Mesenchymal stem cell (in vitro differentiated cells and primary cell): ENCODE measurements around the gene MYCL.

Experiments
- DNase-seq: peaks from one replicate; pipeline ENCODE4 v3.0.0-alpha.2; 2013
- H2AFZ ChIP-seq: one replicate; pipeline ENCODE4 v1.6.1; 2013; ENCODE audit warnings: low read depth, mild to moderate bottlenecking, control low read depth, inconsistent platforms, low read length, moderate library complexity
- H2AK5ac ChIP-seq: 2 replicates; pipeline ENCODE4 v1.6.1; 2013; ENCODE audit warnings: low read length, moderate library complexity, mild to moderate bottlenecking, inconsistent platforms; ENCODE audit not compliant: severe bottlenecking
- H2BK120ac ChIP-seq: one replicate; pipeline ENCODE4 v1.6.1; 2013; ENCODE audit warnings: low read depth, mild to moderate bottlenecking, inconsistent platforms, low read length, moderate library complexity
- H2BK12ac ChIP-seq, 2 experiments: one replicate each; pipeline ENCODE4 v1.6.1; 2013; ENCODE audit warnings: inconsistent platforms in 2 of 2, low read length in 2 of 2, mild to moderate bottlenecking in 2 of 2, moderate library complexity in 2 of 2, control low read depth in 1 of 2
- H2BK15ac ChIP-seq: one replicate; pipeline ENCODE4 v1.6.1; 2013; ENCODE audit warnings: mild to moderate bottlenecking, low read depth, inconsistent platforms; ENCODE audit not compliant: poor library complexity, severe bottlenecking
- H2BK5ac ChIP-seq: 2 replicates; pipeline ENCODE4 v1.6.1; 2013; ENCODE audit warnings: low read depth, mild to moderate bottlenecking, low read length, control low read depth, inconsistent platforms; ENCODE audit not compliant: poor library complexity, severe bottlenecking
- H3K14ac ChIP-seq, 2 experiments: one replicate each; pipeline ENCODE4 v1.6.1; 2013; ENCODE audit warnings: inconsistent platforms in 2 of 2, low read length in 2 of 2, control low read depth in 1 of 2, mild to moderate bottlenecking in 1 of 2, moderate library complexity in 1 of 2
- H3K18ac ChIP-seq, 2 experiments: one replicate each; pipeline ENCODE4 v1.6.1; 2013; ENCODE audit warnings: inconsistent platforms in 2 of 2, low read length in 2 of 2, control low read depth in 1 of 2, low read depth in 1 of 2, mild to moderate bottlenecking in 1 of 2
- H3K23ac ChIP-seq, 2 experiments: one replicate each; pipeline ENCODE4 v1.6.1; 2013; ENCODE audit warnings: inconsistent platforms in 2 of 2, low read length in 2 of 2, mild to moderate bottlenecking in 2 of 2, moderate library complexity in 2 of 2, control low read depth in 1 of 2
- H3K27ac ChIP-seq: 2 replicates; pipeline ENCODE4 v1.5.1; 2013; ENCODE audit warnings: mild to moderate bottlenecking, moderate library complexity, low read length, control low read depth, inconsistent platforms; ENCODE audit not compliant: poor library complexity, severe bottlenecking
- H3K27me3 ChIP-seq, 2 experiments: 2 replicates each; pipeline versions ENCODE4 v1.6.1 to v1.7.0; 2013; ENCODE audit warnings: low read length in 2 of 2, mild to moderate bottlenecking in 2 of 2, moderate library complexity in 2 of 2, control low read depth in 1 of 2, inconsistent platforms in 1 of 2; ENCODE audit not compliant: control insufficient read depth in 1 of 2, insufficient read depth in 1 of 2
- H3K36me3 ChIP-seq, 2 experiments: 2 replicates each; pipeline versions ENCODE4 v1.6.1 to v1.7.0; 2013; ENCODE audit warnings: low read length in 2 of 2, control low read depth in 1 of 2, inconsistent platforms in 1 of 2, low read depth in 1 of 2, mild to moderate bottlenecking in 1 of 2; ENCODE audit not compliant: insufficient read depth in 2 of 2, control insufficient read depth in 1 of 2
- H3K4ac ChIP-seq, 2 experiments: one replicate each; pipeline ENCODE4 v1.6.1; 2013; ENCODE audit warnings: inconsistent platforms in 2 of 2, low read length in 2 of 2, mild to moderate bottlenecking in 2 of 2, moderate library complexity in 2 of 2, control low read depth in 1 of 2, low read depth in 1 of 2
- H3K4me1 ChIP-seq: 2 replicates; pipeline ENCODE4 v1.6.1; 2013; ENCODE audit warnings: low read depth, low read length, control low read depth; ENCODE audit not compliant: control insufficient read depth, insufficient read depth
- H3K4me2 ChIP-seq: 2 replicates; pipeline ENCODE4 v1.6.1; 2013; ENCODE audit warnings: low read length, mild to moderate bottlenecking, inconsistent platforms; ENCODE audit not compliant: poor library complexity, severe bottlenecking
- H3K4me3 ChIP-seq, 2 experiments: 2 replicates each; pipeline versions ENCODE4 v1.5.1 to v1.7.0; 2013; ENCODE audit warnings: low read length in 2 of 2, mild to moderate bottlenecking in 2 of 2, control low read depth in 1 of 2, low read depth in 1 of 2; ENCODE audit not compliant: insufficient read depth in 1 of 2
- H3K79me1 ChIP-seq: replicated peaks from 2 replicates; pipeline ENCODE4 v1.6.1; 2013; ENCODE audit warnings: mild to moderate bottlenecking, control low read depth, low read length, inconsistent platforms; ENCODE audit not compliant: poor library complexity, severe bottlenecking
- H3K9ac ChIP-seq: 2 replicates; pipeline ENCODE4 v1.7.0; 2013; ENCODE audit warnings: mild to moderate bottlenecking, low read length, moderate library complexity
- H3K9me3 ChIP-seq: 2 replicates; pipeline ENCODE4 v1.7.0; 2013; ENCODE audit warnings: mild to moderate bottlenecking, low read length; ENCODE audit not compliant: control insufficient read depth
- H4K8ac ChIP-seq: one replicate; pipeline ENCODE4 v1.6.1; 2013; ENCODE audit warnings: inconsistent platforms, mild to moderate bottlenecking, low read length, moderate library complexity
- H4K91ac ChIP-seq: one replicate; pipeline ENCODE4 v1.6.1; 2013; ENCODE audit warnings: mild to moderate bottlenecking, low read length, inconsistent platforms
- WGBS: methylation state at CpG from one replicate; pipeline ENCODE4 v1.1.7; 2013; ENCODE audit warnings: mixed read lengths; 5-methylcytosine and 5-hydroxymethylcytosine counted together

Gene MYCL

DNA sequence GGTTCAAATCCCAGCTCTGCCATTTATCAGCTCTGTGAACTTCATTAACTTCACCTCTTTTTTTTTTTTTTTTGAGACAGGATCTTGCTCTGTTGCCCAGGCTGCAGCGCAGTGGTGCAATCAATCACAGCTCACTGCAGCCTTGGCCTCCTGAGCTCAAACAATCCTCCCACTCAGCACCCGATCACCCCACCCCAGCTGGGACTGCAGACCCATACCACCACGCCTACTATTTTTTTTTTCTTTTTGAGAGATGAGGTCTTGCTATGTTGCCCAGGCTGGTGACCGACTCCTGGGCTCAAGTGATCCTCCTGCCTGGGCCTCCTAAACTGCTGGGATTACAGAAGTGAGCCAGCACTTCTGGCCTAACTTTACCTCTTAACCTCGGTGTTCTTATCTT lies 16.2 kb downstream of the MYCL start:
- Histone ChIP-seq H3K79me1 (peaks cover 2% of the 10 kb centered on the region), H3K4me3 (no peak overlapping the region), H3K14ac (no peak overlapping the region), H2AFZ (no peak overlapping the region), H3K23ac (no peak overlapping the region), H3K4me2 (no peak overlapping the region), H2BK5ac (no peak overlapping the region), H4K91ac (no peak overlapping the region), H3K9me3 (no peaks in the 10 kb centered on the region), H3K27ac (no peak overlapping the region), H3K9ac (no peak overlapping the region), H2AK5ac (no peak overlapping the region), H3K4me1 (peaks cover 3% of the 10 kb centered on the region), H2BK15ac (no peak overlapping the region), H3K4ac (no peak overlapping the region), H3K36me3 (peaks cover 0 to 2% of the 10 kb centered on the region in 2 experiments), H2BK120ac (no peak overlapping the region), H3K18ac (no peak overlapping the region), H3K27me3 (peaks cover 0 to 4% of the 10 kb centered on the region in 2 experiments), H2BK12ac (no peak overlapping the region), H4K8ac (no peak overlapping the region)
- DNase-seq: no peak
- 93% methylated on average over 4 of the region's 5 CpGs for WGBS

DNA sequence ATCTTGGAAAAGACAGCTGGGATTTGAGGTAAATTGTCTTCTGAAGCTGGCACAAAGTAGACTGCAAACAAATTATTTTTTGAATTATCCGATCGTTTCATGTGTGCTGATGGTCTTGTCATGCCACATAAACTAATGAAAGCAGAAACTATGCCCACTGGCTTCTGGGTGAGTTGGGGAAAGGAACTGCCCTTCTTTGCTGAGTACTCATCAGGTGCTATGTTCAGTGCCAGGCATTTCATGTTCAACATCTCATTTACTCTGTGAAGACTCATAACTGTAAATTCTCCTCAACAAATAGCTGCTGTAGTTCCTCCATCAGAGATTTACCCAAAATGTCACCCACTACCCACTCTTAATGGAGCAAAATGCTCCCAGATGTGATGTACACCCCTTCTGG lies 19.6 kb downstream of the MYCL start:
- Histone ChIP-seq H3K18ac (no peak overlapping the region), H4K8ac (no peak overlapping the region)
- WGBS: 98% methylated on average over 2 of the region's 2 CpGs

DNA sequence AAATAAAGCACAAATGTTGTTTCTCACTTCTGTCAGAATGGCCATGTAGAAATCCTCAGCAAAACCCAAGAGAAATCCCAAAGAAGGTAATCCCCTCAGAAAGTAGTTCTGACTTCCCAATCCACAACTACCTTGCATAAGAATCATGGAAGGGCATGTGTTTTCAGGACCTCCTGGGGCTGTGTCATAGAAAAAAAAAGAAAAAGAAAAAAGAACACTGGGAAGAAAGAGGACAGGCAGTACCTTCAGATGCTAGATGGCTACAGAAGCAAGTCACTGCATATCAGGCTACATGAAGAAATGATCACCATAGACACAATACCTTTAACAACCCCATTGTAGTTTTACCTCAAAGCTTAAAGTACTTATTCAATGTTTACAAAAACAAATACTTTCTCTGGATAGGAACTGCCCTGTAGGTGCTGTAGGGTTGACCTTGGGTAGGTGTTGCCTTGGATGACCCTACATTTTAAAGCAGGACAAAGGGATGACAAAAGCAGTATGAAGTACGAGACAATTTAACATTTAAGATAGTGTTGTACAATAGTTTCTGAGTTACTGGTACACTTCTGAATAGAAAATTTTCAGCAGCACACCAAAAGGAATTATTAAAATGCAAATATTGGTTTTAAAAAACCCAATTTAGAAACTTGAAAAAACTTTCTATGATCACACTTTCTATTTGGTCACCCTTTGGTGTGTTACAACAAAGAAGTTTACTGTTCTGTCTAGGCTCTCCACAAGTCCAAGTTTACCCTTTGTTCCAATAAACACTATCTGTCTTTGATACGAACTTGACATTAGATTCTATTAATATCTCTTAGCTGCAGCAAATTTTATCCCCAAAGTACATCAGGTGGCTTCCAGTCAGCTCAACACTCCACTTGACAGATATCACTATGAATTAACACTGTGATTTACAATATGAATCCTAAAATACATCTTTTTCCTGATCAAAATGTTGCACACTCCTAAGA lies 23.4 kb downstream of the MYCL start:
- H2AFZ ChIP-seq: no peak overlapping the region
- H2BK5ac ChIP-seq: no peak overlapping the region
- no peak overlapping the region for H3K23ac ChIP-seq
- H2BK12ac ChIP-seq: no peak overlapping the region
- no peak overlapping the region for H3K9ac ChIP-seq
- no peak overlapping the region for H2BK120ac ChIP-seq
- no peak overlapping the region for H3K4ac ChIP-seq
- peaks cover 15% of the 10 kb centered on the region for H3K79me1 ChIP-seq
- peaks cover 2 to 5% of the 10 kb centered on the region in 2 experiments for H3K36me3 ChIP-seq
- no peaks in the 10 kb centered on the region for H3K9me3 ChIP-seq
- no peak overlapping the region for H3K4me3 ChIP-seq
- no peak for DNase-seq
- H4K91ac ChIP-seq: no peak overlapping the region
- no peak overlapping the region for H3K14ac ChIP-seq
- no peaks in the 10 kb centered on the region for H3K27me3 ChIP-seq
- no peak overlapping the region for H2AK5ac ChIP-seq
- H3K4me1 ChIP-seq: peaks cover 2% of the 10 kb centered on the region
- H3K4me2 ChIP-seq: no peak overlapping the region
- 96% methylated on average over 1 of the region's 2 CpGs for WGBS
- H4K8ac ChIP-seq: no peak overlapping the region
- H3K27ac ChIP-seq: no peak overlapping the region
- H2BK15ac ChIP-seq: no peak overlapping the region
- H3K18ac ChIP-seq: no peak overlapping the region

More for the DNA sequence above, 19.6 kb downstream of the MYCL start:
- H3K79me1 ChIP-seq: peaks cover 5% of the 10 kb centered on the region
- peak overlapping the region; percentile 89 for H3K9ac ChIP-seq
- peak overlapping the region; percentile 79 for H3K4me2 ChIP-seq
- no peaks in the 10 kb centered on the region for H3K9me3 ChIP-seq
- H2BK12ac ChIP-seq: peak overlapping the region in 1 of 2 experiments; percentile 35
- H3K27me3 ChIP-seq: peaks cover 0 to 4% of the 10 kb centered on the region in 2 experiments
- H2BK15ac ChIP-seq: no peak overlapping the region
- H3K36me3 ChIP-seq: peaks cover 0 to 2% of the 10 kb centered on the region in 2 experiments
- H2BK120ac ChIP-seq: no peak overlapping the region
- no peak overlapping the region for H3K4ac ChIP-seq
- no peak overlapping the region for H4K91ac ChIP-seq
- no peak for DNase-seq
- peak overlapping the region in 1 of 2 experiments; percentile 88 for H3K4me3 ChIP-seq
- peaks cover 3% of the 10 kb centered on the region for H3K4me1 ChIP-seq
- peak overlapping the region in 1 of 2 experiments; percentile 52 for H3K23ac ChIP-seq
- no peak overlapping the region for H2AK5ac ChIP-seq
- no peak overlapping the region for H2BK5ac ChIP-seq
- H3K27ac ChIP-seq: no peak overlapping the region
- H2AFZ ChIP-seq: no peak overlapping the region
- H3K14ac ChIP-seq: no peak overlapping the region

DNA sequence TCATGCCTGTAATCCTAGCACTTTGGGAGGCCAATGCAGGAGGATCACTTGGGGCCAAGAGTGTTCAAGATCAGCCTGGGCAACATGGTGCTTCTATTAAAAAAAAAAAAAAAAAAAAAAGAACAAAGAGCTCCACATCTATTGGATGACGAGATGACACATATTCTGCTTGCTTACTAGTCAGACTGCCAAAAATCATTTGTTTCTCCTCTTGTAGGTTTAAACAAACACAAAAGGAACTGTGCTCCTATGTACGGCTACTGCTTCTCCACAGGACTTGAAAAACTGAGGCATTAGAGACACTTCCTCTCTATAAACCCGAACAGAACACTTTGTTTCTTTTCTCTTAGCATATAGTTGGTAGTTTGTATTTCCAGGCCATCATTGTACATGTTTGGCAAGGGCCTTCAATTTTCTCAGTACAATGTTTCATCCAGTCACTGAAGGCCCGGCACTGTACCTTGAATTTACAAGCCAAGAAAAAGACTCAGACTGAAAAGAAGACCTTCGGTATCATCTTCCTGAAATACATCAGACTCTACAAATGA lies 24.4 kb downstream of the MYCL start:
- Histone ChIP-seq H2AFZ (no peak overlapping the region), H3K27ac (no peak overlapping the region), H3K9me3 (no peaks in the 10 kb centered on the region), H2BK12ac (no peak overlapping the region), H3K79me1 (peaks cover 13% of the 10 kb centered on the region), H3K4ac (no peak overlapping the region), H2AK5ac (no peak overlapping the region), H3K9ac (no peak overlapping the region), H2BK5ac (no peak overlapping the region), H3K4me1 (peaks cover 2% of the 10 kb centered on the region), H2BK15ac (no peak overlapping the region), H3K27me3 (no peaks in the 10 kb centered on the region), H3K4me3 (no peak overlapping the region), H2BK120ac (no peak overlapping the region), H4K91ac (no peak overlapping the region), H3K36me3 (peaks cover 0 to 5% of the 10 kb centered on the region in 2 experiments), H3K18ac (no peak overlapping the region), H3K14ac (no peak overlapping the region), H3K23ac (no peak overlapping the region), H4K8ac (no peak overlapping the region), H3K4me2 (no peak overlapping the region)
- no peak for DNase-seq
- WGBS: 97% methylated on average over 4 of the region's 5 CpGs
